Hepatocyte (in vitro differentiated cells): Measurements from ENCODE around the gene POP5. TPM values are rescaled to one million over a fixed set of nuclear protein-coding genes. Genes with fewer than 3 reads are reported as not detected.

Experiments used
- DNase-seq: peaks from one replicate; pipeline ENCODE4 v3.0.0-alpha.2; 2016; ENCODE audit warnings: low spot score
- H2AFZ ChIP-seq: fragments of 200-600 bp; sonication (generic); 2 replicates; pipeline ENCODE4 v1.6.0; 2016; ENCODE audit warnings: antibody characterized with exemption, mild to moderate bottlenecking
- H3K27ac ChIP-seq: fragments of 200-600 bp; sonication (generic); 2 replicates; pipeline ENCODE4 v1.5.1; 2016; ENCODE audit warnings: mild to moderate bottlenecking
- H3K27me3 ChIP-seq: fragments of 200-600 bp; sonication (generic); 2 replicates; pipeline ENCODE4 v1.6.1; 2016
- H3K36me3 ChIP-seq: fragments of 200-600 bp; sonication (generic); replicated peaks from 2 replicates; pipeline ENCODE4 v1.5.1; 2016; ENCODE audit warnings: low read depth; ENCODE audit not compliant: insufficient read depth
- H3K4me1 ChIP-seq: fragments of 200-600 bp; sonication (generic); 2 replicates; pipeline ENCODE4 v1.5.1; 2016; ENCODE audit warnings: mild to moderate bottlenecking, moderate library complexity; ENCODE audit not compliant: insufficient read depth
- H3K4me2 ChIP-seq: fragments of 200-600 bp; sonication (generic); 2 replicates; pipeline ENCODE4 v1.6.0; 2016
- H3K4me3 ChIP-seq: fragments of 200-600 bp; sonication (generic); 2 replicates; pipeline ENCODE4 v1.5.1; 2016; ENCODE audit warnings: mild to moderate bottlenecking
- H3K79me2 ChIP-seq: fragments of 200-600 bp; sonication (generic); 2 replicates; pipeline ENCODE4 v1.6.0; 2017; ENCODE audit warnings: mild to moderate bottlenecking
- H3K9me2 ChIP-seq: fragments of 200-600 bp; sonication (generic); replicated peaks from 2 replicates; pipeline ENCODE4 v1.6.0; 2017; ENCODE audit warnings: mild to moderate bottlenecking; ENCODE audit not compliant: insufficient read depth
- H3K9me3 ChIP-seq: fragments of 200-600 bp; sonication (generic); 2 replicates; pipeline ENCODE4 v1.5.1; 2016; ENCODE audit warnings: low read depth, mild to moderate bottlenecking
- H4K20me1 ChIP-seq: fragments of 200-600 bp; sonication (generic); 2 replicates; pipeline ENCODE4 v1.6.0; 2016; ENCODE audit warnings: mild to moderate bottlenecking; ENCODE audit not compliant: insufficient read depth, poor library complexity, severe bottlenecking
- CTCF ChIP-seq: fragments of 200-600 bp; sonication (generic); IDR thresholded peaks from 2 replicates; pipeline ENCODE4 v1.5.1; 2016; ENCODE audit warnings: antibody characterized with exemption, mild to moderate bottlenecking; ENCODE audit not compliant: poor library complexity
- EZH2 ChIP-seq: fragments of 200-600 bp; sonication (generic); IDR thresholded peaks from 2 replicates; pipeline ENCODE4 v1.6.1; 2016; ENCODE audit warnings: antibody characterized with exemption, mild to moderate bottlenecking, borderline replicate concordance
- EZH2phosphoT487 ChIP-seq: fragments of 200-600 bp; sonication (generic); IDR thresholded peaks from one replicate; pipeline ENCODE4 v1.6.1; 2018; ENCODE audit warnings: antibody characterized with exemption, mild to moderate bottlenecking, low read depth, moderate library complexity; ENCODE audit not compliant: unreplicated experiment, severe bottlenecking
- WGBS: methylation state at CpG from one replicate; pipeline ENCODE4 v1.1.6; 2016; ENCODE audit warnings: low lambda C conversion rate; ENCODE audit errors: missing lambda C conversion rate; 5-methylcytosine and 5-hydroxymethylcytosine counted together
- polyA plus RNA-seq: library from polyadenylated mRNA; unstranded; fragments of >200 nt; fragmentation: Nextera tagmentation; extraction: Ambion mirVana; gene quantifications from 2 replicates; pipeline ENCODE4 v1.2.1, GENCODE V29; 2016
- total RNA-seq: library from RNA; depleted of rRNA; stranded (reverse); fragments of >200 nt; gene quantifications from 2 replicates; pipeline ENCODE4 v1.2.3, GENCODE V29; 2014

POP5 gene
- total and polyA plus RNA-seq, 2 experiments from 2014 or later, result 29.3 to 51.1 TPM

GRCh38 chr12:120542166-120542565, 39.0 kb downstream of the POP5 start:
- Histone ChIP-seq H3K4me3 (no peak overlapping the region), H3K4me1 (peaks cover 35% of the 10 kb centered on the region), H3K79me2 (peaks cover 100% of the 10 kb centered on the region), H4K20me1 (peaks cover 99% of the 10 kb centered on the region), H3K27ac (no peak overlapping the region), H3K9me2 (no peaks in the 10 kb centered on the region), H2AFZ (no peak overlapping the region), H3K36me3 (no peaks in the 10 kb centered on the region), H3K9me3 (no peaks in the 10 kb centered on the region), H3K4me2 (no peak overlapping the region), H3K27me3 (no peaks in the 10 kb centered on the region)
- WGBS, result 98% methylated on average over 5 of the region's 5 CpGs
- no peak for DNase-seq
- TF ChIP-seq EZH2, result no peak
- TF ChIP-seq EZH2phosphoT487, result no peak

GRCh38 chr12:120540445-120540844, 40.8 kb downstream of the POP5 start:
- peaks cover 41% of the 10 kb centered on the region for H3K4me1 ChIP-seq
- H3K4me2 ChIP-seq, result no peak overlapping the region
- no peaks in the 10 kb centered on the region for H3K9me2 ChIP-seq

GRCh38 chr12:120539303-120539702, 41.9 kb downstream of the POP5 start:
- H3K4me3 ChIP-seq, result no peak overlapping the region
- H3K9me2 ChIP-seq, result no peaks in the 10 kb centered on the region
- WGBS, result 94% methylated on average over 1 of the region's 1 CpG
- H2AFZ ChIP-seq, result no peak overlapping the region
- peak overlapping the region; percentile 62 for H3K27ac ChIP-seq
- H4K20me1 ChIP-seq, result peaks cover 97% of the 10 kb centered on the region
- peaks cover 41% of the 10 kb centered on the region for H3K4me1 ChIP-seq
- no peaks in the 10 kb centered on the region for H3K9me3 ChIP-seq
- H3K79me2 ChIP-seq, result peaks cover 100% of the 10 kb centered on the region
- no peaks in the 10 kb centered on the region for H3K36me3 ChIP-seq
- H3K4me2 ChIP-seq, result peak overlapping the region; percentile 88
- H3K27me3 ChIP-seq, result no peaks in the 10 kb centered on the region
- TF ChIP-seq EZH2 (no peak), CTCF (no peak), EZH2phosphoT487 (no peak)
- no peak for DNase-seq

More at GRCh38 chr12:120540445-120540844, 40.8 kb downstream of the POP5 start:
- H3K27me3 ChIP-seq, result no peaks in the 10 kb centered on the region
- H4K20me1 ChIP-seq, result peaks cover 99% of the 10 kb centered on the region
- DNase-seq, result no peak
- 72% methylated on average over 3 of the region's 3 CpGs for WGBS
- H2AFZ ChIP-seq, result no peak overlapping the region
- no peaks in the 10 kb centered on the region for H3K36me3 ChIP-seq
- peak overlapping the region; percentile 7 for H3K27ac ChIP-seq
- peaks cover 100% of the 10 kb centered on the region for H3K79me2 ChIP-seq
- no peaks in the 10 kb centered on the region for H3K9me3 ChIP-seq
- TF ChIP-seq EZH2phosphoT487 (no peak), EZH2 (no peak), CTCF (no peak)
- no peak overlapping the region for H3K4me3 ChIP-seq

GRCh38 chr12:120538281-120539156, 42.7 kb downstream of the POP5 start:
- no peaks in the 10 kb centered on the region for H3K27me3 ChIP-seq
- no peaks in the 10 kb centered on the region for H3K36me3 ChIP-seq
- H3K4me2 ChIP-seq, result peak overlapping the region; percentile 88
- TF ChIP-seq CTCF, result no peak
- 43% methylated on average over 6 of the region's 6 CpGs for WGBS
- H4K20me1 ChIP-seq, result peaks cover 89% of the 10 kb centered on the region
- peak overlapping the region; percentile 62 for H3K27ac ChIP-seq
- H3K9me3 ChIP-seq, result no peaks in the 10 kb centered on the region
- H3K4me1 ChIP-seq, result peaks cover 41% of the 10 kb centered on the region
- no peaks in the 10 kb centered on the region for H3K9me2 ChIP-seq
- H3K79me2 ChIP-seq, result peaks cover 93% of the 10 kb centered on the region
- peak; percentile 57 for DNase-seq
- no peak overlapping the region for H3K4me3 ChIP-seq
- H2AFZ ChIP-seq, result no peak overlapping the region
